Sigmoid colon (tissue), 7 donors: Measurements from ENCODE around the gene GNG14. TPM values are rescaled to one million over a fixed set of nuclear protein-coding genes. Genes with fewer than 3 reads are reported as not detected.
A peak's percentile ranks its signal among the peaks of the same experiment; 100 is the strongest.

Source experiments
- DNase-seq: peaks from one replicate; pipeline ENCODE4 v3.0.0-alpha.2; 2019
- H3K27ac ChIP-seq, 4 donors: fragments of 200-600 bp; sonication (generic); one replicate each; pipeline ENCODE4 v1.5.1; 2016 to 2019; ENCODE audit warnings: mild to moderate bottlenecking in 1 of 4
- H3K27me3 ChIP-seq, 3 donors: fragments of 200-600 bp; sonication (generic); one replicate each; pipeline ENCODE4 v1.5.1; 2019; ENCODE audit warnings: mild to moderate bottlenecking in 1 of 3
- H3K36me3 ChIP-seq, 4 donors: fragments of 200-600 bp; sonication (generic); one replicate each; pipeline ENCODE4 v1.5.1; 2016 to 2019
- H3K4me1 ChIP-seq, 4 donors: fragments of 200-600 bp; sonication (generic); one replicate each; pipeline ENCODE4 v1.5.1; 2017 to 2019
- H3K4me3 ChIP-seq, 4 donors: fragments of 200-600 bp; sonication (generic); one replicate each; pipeline ENCODE4 v1.5.1; 2017 to 2019; ENCODE audit warnings: mild to moderate bottlenecking in 2 of 4, moderate library complexity in 1 of 4
- H3K9me3 ChIP-seq, 4 donors: fragments of 200-600 bp in 3 of 4; sonication (generic) in 3 of 4; one replicate each; pipeline versions ENCODE4 v1.5.1 to v1.6.1; 2013 to 2019
- CTCF ChIP-seq, 4 experiments: fragments of 450-650 bp in 3 of 4; fragments of 200-600 bp in 1 of 4; IDR thresholded peaks; one replicate each; pipeline ENCODE4 v1.5.1; 2016 to 2019; ENCODE audit warnings: antibody characterized with exemption in 4 of 4, mild to moderate bottlenecking in 3 of 4, moderate library complexity in 2 of 4
- EP300 ChIP-seq, 4 donors: sonication (generic); formaldehyde crosslinking; IDR thresholded peaks; one replicate each; pipeline ENCODE4 v1.6.1; 2017; ENCODE audit warnings: antibody characterized with exemption in 4 of 4
- POLR2A ChIP-seq, 2 donors: fragments of 450-650 bp; IDR thresholded peaks; one replicate each; pipeline ENCODE4 v1.6.1; 2016; ENCODE audit warnings: antibody characterized with exemption in 2 of 2, mild to moderate bottlenecking in 2 of 2, moderate library complexity in 2 of 2
- POLR2AphosphoS5 ChIP-seq, 4 donors: sonication (generic); formaldehyde crosslinking; IDR thresholded peaks; one replicate each; pipeline ENCODE4 v1.6.1; 2017; ENCODE audit warnings: antibody characterized with exemption in 4 of 4
- WGBS, 2 donors: extraction: QIAGEN DNeasy Blood & Tissue Kit; methylation state at CpG; one replicate each; pipeline ENCODE4 v1.1.7; 2013; 5-methylcytosine and 5-hydroxymethylcytosine counted together
- intact Hi-C: fragments of 100-400 bp; cut with DNase I; formaldehyde crosslinking; loops from one replicate; pipeline ENCODE4 v1.15.1; 2023
- polyA plus RNA-seq, 3 donors: library from polyadenylated mRNA; stranded (reverse); fragments of 200-250 nt; gene quantifications; one replicate each; pipeline ENCODE4 v1.2.3, GENCODE V29; 2013
- total RNA-seq, 4 donors: library from RNA; depleted of rRNA; stranded (reverse); fragments of >200 nt; gene quantifications; one replicate each; pipeline ENCODE4 v1.1.0, GENCODE V29; 2016
- donor health status: healthy with polysubstance abuse.
- donor health status: Bipolar disorder and iron deficiency.
- donor health status: healthy.

Gene GNG14
- total and polyA plus RNA-seq, 7 donors, result not detected

DNA sequence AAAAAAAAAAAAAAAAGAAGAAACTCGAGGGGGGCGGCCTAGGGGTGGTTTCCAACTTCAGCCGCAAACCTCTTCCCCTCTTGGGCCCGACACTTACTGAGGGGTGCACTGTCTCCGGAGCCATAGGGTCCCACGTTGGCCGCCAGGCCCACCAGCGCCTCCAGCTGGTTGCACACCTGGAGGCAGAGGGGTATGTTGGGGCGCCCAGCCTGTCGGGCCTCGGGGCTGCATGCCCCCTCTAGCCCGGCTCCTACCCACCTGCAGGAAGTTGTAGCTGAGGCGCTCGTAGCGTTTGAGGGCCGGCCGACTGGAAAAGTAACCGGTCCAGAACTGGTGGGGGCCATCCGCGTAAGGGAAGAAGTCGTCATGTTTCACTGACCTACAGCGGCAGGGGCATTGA is 29.8 kb upstream of the GNG14 start:
- intact Hi-C loops, result no loop called here

DNA sequence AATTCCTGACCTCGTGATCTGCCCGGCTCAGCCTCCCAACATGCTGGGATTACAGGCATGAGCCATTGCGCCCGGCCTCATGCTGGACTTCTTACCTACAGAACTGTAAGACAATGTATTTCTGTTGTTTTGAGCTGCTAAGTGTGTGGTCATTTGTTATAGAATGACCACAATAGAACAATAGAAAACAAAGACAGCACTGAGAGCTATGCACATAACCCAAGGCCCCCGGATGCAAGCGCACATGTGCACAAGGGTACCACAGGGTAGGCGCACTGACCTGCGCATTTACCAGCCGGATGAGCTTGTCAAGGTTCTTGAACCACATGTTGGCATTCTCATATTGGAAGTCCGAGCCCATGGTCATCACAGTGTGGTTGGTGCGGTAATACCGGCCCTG is 26.8 kb upstream of the GNG14 start:
- H3K4me1 ChIP-seq, result peaks cover 0 to 11% (median 6%) of the 10 kb centered on the region in 4 donors
- no peak for TF ChIP-seq CTCF (IDR thresholded peaks at IDR 0.05)
- no peak for TF ChIP-seq POLR2A (IDR thresholded peaks at IDR 0.05)
- no peak for TF ChIP-seq EP300 (IDR thresholded peaks at IDR 0.05)
- TF ChIP-seq POLR2AphosphoS5 (IDR thresholded peaks at IDR 0.05), result no peak

More for the DNA sequence above, 29.8 kb upstream of the GNG14 start:
- Histone ChIP-seq H3K27me3 (no peaks in the 10 kb centered on the region), H3K4me1 (no peaks in the 10 kb centered on the region), H3K9me3 (no peaks in the 10 kb centered on the region), H3K27ac (no peak overlapping the region), H3K36me3 (peaks cover 8 to 76% (median 21%) of the 10 kb centered on the region in 4 donors), H3K4me3 (no peak overlapping the region)
- TF ChIP-seq POLR2A (IDR thresholded peaks at IDR 0.05), result no peak
- no peak for TF ChIP-seq EP300 (IDR thresholded peaks at IDR 0.05)
- no peak for TF ChIP-seq POLR2AphosphoS5 (IDR thresholded peaks at IDR 0.05)
- no peak for TF ChIP-seq CTCF (IDR thresholded peaks at IDR 0.05)
- WGBS, 2 donors, result 98% methylated on average over 22 of the region's 22 CpGs
- DNase-seq, result no peak

DNA sequence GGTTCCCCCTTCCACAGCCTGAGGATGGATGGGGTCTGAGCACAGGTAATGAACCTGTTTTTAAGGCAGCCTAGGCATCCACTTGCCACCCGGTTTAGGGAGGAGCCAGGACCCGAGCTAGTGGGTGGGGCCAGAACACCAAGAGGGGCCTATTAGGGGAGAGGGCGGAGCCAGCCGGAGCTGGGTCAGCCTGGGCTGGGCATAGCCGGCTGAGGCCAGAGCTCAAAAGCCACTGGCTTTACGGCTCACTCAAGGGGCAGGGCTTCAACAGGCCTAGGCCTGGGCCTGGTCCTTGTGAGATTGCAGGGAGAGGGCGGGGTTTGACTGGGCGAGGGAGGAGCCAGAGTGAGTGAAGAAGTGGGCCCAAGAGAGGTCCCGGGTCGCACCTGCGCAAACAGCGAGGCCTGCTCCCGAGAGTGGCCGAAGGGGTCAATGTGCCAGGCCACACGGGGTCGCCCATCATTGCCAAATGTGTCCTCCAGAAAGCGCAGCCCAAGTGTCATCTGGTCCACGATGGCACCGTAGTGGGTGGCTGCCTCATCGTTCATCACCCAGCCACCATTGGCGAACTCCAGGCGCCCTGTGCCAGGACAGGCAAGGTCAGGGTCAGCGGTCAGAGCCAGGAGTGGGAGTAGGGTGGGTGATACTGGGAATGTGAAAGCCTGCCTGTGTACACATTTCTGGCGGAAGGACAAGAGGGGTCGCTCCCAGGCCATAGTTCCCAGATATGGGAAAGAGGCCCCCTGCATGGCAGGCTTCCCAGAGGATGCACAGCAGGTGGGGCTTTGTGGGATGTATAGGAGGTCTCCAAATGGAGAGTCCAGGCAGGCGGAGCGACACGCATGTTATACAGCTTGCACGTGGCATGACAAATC is 23.2 kb upstream of the GNG14 start:
- Histone ChIP-seq H3K4me1 (peaks cover 0 to 34% (median 31%) of the 10 kb centered on the region in 4 donors), H3K27ac (no peak overlapping the region), H3K4me3 (no peak overlapping the region), H3K9me3 (no peaks in the 10 kb centered on the region), H3K36me3 (peaks cover 8 to 63% (median 14%) of the 10 kb centered on the region in 4 donors), H3K27me3 (no peaks in the 10 kb centered on the region)
- intact Hi-C loops, result loop anchor here (5.0 kb wide), 1 partner anchor 52 kb away; the partner anchor contains the start of genes ZNF490 and ZNF791
- DNase-seq, result no peak
- WGBS, 2 donors, result 82 to 84% methylated on average over 29 of the region's 29 CpGs
- TF ChIP-seq POLR2AphosphoS5 (IDR thresholded peaks at IDR 0.05), result no peak
- no peak for TF ChIP-seq CTCF (IDR thresholded peaks at IDR 0.05)
- TF ChIP-seq POLR2A (IDR thresholded peaks at IDR 0.05), result no peak
- no peak for TF ChIP-seq EP300 (IDR thresholded peaks at IDR 0.05)

More for the DNA sequence above, 26.8 kb upstream of the GNG14 start:
- Histone ChIP-seq H3K9me3 (no peaks in the 10 kb centered on the region), H3K27ac (no peak overlapping the region), H3K4me3 (no peak overlapping the region), H3K27me3 (no peaks in the 10 kb centered on the region), H3K36me3 (peaks cover 12 to 84% (median 19%) of the 10 kb centered on the region in 4 donors)
- 93 to 98% methylated on average over 12 of the region's 12 CpGs for WGBS, 2 donors
- DNase-seq, result no peak
- intact Hi-C loops, result no loop called here

DNA sequence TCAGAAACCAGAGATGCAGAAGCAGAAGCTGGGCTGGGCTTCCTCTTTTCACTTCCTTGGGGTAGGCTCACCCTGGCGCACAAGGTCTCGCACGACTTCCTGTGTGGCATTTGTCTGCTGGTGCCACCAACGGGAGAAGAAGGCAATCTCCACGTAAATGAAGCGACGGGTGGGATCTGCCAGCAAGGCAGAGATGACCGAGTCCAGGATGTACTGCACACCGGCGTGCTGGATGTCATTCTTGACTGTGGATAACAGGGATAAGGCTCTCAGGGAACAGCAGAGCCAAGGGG is 22.6 kb upstream of the GNG14 start:
- DNase-seq, result no peak
- Histone ChIP-seq H3K36me3 (peaks cover 8 to 58% (median 14%) of the 10 kb centered on the region in 4 donors), H3K9me3 (no peaks in the 10 kb centered on the region), H3K27me3 (no peaks in the 10 kb centered on the region), H3K4me1 (peaks cover 0 to 39% (median 35%) of the 10 kb centered on the region in 4 donors), H3K4me3 (peak overlapping the region in 3 of 4 donors; percentile 62 to 79 (median 75)), H3K27ac (no peak overlapping the region)
- WGBS, 2 donors, result 53 to 83% methylated on average over 10 of the region's 10 CpGs
- TF ChIP-seq EP300 (IDR thresholded peaks at IDR 0.05) (no peak), POLR2A (IDR thresholded peaks at IDR 0.05) (no peak), POLR2AphosphoS5 (IDR thresholded peaks at IDR 0.05) (no peak), CTCF (IDR thresholded peaks at IDR 0.05) (no peak)
- intact Hi-C loops, result loop anchor here (5.0 kb wide), 1 partner anchor 53 kb away; the partner anchor contains the start of genes ZNF490 and ZNF791
